ENCODE data around the gene HSPA1A.
A peak's percentile ranks its signal among the peaks of the same experiment; 100 is the strongest.
"Not testable (repeated sequence)": the region's sequence is repeated elsewhere in the genome, so short reads cannot be mapped to it uniquely, and the experiment has no call there.

HSPA1A gene

DNA sequence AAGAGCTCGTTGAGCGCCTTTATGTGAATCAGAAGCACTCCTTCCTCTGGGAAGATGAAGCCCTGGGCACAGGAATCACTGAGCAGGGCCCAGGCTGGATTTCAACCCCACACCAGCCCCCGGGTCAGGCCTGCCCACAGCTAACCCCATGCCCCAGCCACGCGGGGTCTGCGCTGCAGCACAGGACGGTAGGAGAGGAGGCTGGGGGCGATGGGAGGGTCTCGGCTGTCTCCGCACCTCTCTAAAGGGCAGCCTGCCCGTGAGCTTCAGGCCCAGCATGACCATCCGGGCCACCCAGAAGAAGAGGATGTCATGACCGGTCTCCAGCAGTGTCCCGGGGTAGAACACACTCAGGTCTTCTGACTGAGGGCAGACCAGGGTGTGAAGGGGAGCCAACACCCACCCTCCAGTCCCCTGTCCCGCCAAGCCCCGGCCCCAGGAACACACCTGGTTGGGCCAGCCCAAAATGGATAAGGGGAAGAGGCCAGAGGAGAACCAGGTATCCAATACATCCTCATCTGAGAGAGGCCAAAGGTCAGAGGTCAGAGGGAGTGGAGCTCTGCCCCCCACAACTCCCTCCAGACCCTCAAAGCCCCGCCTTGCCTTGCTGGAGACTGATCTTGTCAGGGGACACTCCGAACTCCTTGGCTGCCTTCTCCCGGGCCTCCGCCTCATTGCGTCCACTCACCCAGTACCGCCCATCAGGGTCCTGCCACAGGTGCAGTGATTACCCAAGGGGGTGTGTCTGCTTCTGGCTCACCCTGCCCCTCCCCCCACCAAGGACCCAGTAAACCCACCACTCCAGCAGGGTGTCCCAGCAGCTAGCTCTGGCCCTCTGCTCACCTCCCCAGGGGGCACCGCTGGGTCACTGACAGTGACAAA lies 33.9 kb upstream of the HSPA1A start:
- DNase-seq (ENCODE audit: low read depth): no peak

DNA sequence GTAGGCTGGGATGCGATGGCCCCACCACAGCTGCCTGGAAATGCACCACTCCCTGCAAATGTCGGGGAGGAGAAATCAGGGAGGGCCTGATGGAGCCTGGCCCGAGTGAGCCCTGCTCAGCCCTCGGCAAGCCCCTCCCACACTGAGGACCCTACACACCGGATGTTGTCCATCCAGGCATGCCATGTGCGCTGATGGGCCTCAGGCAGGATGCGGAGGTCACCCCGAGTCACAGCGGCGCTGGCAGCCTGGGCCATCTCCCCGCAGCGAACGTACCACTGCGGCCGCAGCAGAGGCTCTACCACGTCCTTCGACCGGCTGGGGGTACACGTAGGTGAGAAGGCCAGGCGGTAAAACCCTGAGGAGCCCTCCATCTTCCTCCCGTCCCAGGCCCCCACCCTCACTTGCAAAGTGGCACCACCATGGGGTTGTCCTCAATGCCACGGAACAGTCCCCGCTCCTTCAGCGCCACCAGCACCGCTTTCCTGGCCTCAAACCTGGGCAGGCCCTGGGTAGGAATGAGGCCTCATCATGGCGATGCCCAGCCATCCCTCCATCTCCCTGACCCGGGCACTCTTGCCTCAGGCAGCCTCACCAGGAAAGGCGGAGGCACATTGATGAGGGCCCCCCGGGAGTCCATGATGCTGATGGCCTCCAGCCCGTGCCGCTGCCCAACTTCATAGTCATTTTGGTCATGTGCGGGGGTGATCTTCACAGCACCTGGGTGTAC lies 33.1 kb upstream of the HSPA1A start:
- no peak for DNase-seq (ENCODE audit: low read depth)

DNA sequence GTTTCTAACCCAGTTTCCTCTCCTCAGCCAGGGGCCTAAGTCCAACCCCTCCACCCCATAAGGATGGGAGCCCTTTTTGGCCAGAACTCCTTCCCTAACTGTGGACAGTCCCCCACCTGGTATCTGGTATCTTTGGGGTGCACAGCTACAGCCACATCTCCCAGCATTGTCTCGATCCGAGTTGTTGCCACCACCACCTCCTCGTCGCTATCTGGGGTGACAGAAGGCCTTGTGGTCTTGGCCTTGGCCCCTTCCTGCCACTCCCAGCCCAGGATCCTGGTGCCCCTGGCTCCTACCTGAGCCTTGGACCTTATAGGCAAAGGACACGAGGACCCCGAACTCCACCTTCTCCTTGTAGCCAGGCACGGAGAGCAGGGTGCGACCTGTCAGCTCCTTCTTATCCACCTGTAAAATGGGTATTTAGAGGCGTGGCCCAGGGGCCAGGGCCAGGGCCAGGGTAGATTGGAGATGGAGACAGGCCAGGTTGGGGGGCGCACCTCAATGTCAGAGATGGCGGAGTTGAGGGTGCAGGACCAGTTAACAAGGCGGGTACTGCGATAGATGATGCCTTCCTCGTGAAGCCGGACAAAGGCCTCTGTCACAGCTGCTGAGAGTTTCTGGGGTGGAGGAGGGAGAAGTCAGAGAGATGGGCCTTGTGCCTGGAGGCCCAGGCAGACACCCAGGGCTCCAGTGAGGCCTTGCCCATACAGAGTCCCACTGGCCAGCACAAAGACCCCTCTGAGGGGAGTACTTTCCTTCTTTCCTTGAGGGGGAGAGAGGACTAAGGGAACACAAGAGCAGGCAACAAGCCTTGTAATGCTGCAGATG lies 31.0 kb upstream of the HSPA1A start:
- DNase-seq (ENCODE audit: low read depth): no peak

- DNase-seq (ENCODE audit: low read depth): no peak
Observed at GRCh38 chr6:31785475-31785874, 29.9 kb upstream of the HSPA1A start.

- no peak for DNase-seq (ENCODE audit: low read depth)
Observed at GRCh38 chr6:31791324-31792089, 23.8 kb upstream of the HSPA1A start.

GRCh38 chr6:31792090-31792374 lies 23.3 kb upstream of the HSPA1A start:
- DNase-seq (ENCODE audit: low read depth): no peak

GRCh38 chr6:31792761-31793171 lies 22.6 kb upstream of the HSPA1A start:
- no peak for DNase-seq (ENCODE audit: low read depth)

DNA sequence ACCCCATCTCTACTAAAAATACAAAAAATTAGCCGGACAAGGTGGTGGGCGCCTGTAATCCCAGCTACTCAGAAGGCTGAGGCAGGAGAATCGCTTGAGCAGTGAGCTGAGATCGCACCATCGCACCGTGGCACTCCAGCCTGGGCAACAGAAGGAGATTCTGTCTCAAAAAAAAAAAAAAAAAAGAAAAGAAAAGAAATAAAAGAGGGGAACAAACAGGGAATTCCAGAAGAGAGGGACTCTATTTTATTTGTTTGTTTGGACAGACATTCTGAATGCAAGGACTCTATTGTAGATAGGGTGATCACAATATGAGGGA lies 21.5 kb upstream of the HSPA1A start:
- DNase-seq (ENCODE audit: low read depth): not testable (repeated sequence)

DNA sequence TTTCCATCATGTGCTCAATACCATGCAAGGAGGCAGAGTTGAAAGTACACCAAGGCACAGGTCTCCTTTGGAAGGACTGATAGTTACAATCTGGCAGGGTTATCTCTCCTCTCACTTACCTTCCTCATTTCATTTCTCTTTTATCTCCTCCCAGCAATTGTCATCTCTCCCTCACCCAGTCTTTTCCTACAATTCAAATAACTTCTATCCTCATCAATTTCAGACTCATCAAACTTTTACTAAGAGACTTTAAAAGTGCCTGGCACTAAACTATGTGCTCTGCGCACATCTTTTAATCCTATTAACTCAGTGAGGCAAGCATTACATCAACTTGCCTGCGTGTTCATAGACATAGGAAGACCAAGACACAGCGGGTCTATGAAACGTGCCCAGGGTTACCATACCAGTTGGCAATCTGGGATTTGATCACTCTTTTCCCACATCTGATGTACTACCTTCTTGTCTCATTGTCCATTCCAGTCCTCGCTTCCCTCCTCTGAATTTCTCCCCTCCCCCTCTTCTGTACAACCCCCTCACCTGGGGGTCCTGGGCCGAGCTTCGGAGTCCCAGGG lies 21.0 kb upstream of the HSPA1A start:
- no peak for DNase-seq (ENCODE audit: low read depth)

- DNase-seq (ENCODE audit: low read depth): no peak
Observed at GRCh38 chr6:31794866-31795615, 20.3 kb upstream of the HSPA1A start.

DNA sequence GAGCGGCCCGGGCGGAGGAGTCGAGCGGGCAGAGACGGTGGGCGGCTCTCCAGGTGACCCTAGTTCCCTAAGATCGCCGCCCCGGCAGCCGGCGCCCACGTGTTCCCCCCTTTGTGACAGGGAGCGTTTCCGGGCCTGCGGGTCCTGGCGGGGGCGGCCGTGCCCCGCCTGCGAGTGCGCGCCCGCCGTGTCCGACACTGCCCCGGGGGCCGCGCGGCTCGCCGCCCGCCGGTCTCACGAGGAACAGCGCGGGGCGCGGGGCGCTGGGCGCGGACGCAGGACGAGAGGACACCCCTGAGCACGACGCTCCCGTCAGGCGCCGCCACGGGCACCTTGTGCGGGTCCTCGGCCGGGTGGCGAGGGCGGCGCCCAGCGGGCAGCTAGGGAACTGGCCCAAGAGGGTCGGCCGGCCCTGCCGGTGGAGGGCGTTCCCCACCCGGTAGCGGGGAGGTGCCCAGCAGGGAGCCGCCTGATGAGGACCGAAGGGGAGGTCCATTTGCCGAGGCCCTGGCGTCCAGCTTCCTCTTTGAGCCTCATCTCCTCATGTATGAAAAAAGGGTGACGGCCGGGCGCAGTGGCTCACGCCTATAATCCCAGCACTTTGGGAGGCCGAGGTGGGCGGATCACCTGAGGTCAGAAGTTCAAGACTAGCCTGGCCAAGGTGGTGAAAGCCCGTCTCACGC lies 19.6 kb upstream of the HSPA1A start, which contains the start of gene VARS1:
VARS1 (minus strand) TSS at position 137 of the 683 bp plus-strand sequence. CDS start 535 bp downstream, outside the sequence.
- peak; percentile 89 for DNase-seq (ENCODE audit: low read depth)

- no peak for DNase-seq (ENCODE audit: low read depth)
Observed at GRCh38 chr6:31796993-31797385, 18.4 kb upstream of the HSPA1A start.

- no peak for DNase-seq (ENCODE audit: low read depth)
Observed at GRCh38 chr6:31797588-31797987, 17.8 kb upstream of the HSPA1A start.

DNA sequence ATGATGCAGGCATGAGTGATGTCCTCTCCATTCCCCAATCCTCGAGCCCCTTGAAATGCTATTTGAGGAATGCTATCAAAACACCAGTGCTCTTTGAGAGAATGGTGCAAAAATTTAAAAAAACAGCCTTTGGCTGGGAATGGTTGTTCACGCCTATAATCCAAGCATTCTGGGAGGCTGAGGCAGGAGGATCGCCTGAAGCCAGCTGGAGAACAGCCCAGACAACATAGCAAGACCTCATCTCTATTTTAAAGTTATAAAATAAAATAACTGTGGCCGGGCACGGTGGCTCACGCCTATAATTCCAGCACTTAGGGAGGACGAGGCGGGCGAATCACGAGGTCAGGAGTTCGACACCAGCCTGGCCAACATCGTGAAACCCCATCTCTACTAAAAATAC lies 15.6 kb upstream of the HSPA1A start:
- no peak for DNase-seq (ENCODE audit: low read depth)

GRCh38 chr6:31801031-31801927 lies 14.1 kb upstream of the HSPA1A start:
- not testable (repeated sequence) for DNase-seq (ENCODE audit: low read depth)

- DNase-seq (ENCODE audit: low read depth): no peak
Observed at GRCh38 chr6:31805939-31806469, 9.3 kb upstream of the HSPA1A start.

GRCh38 chr6:31806470-31807272 lies 8.7 kb upstream of the HSPA1A start, which contains the start of gene LSM2:
LSM2 (minus strand) TSS chr6:31806966; CDS start chr6:31806757, 209 bp downstream.
- DNase-seq (ENCODE audit: low read depth): peak; percentile 95

DNA sequence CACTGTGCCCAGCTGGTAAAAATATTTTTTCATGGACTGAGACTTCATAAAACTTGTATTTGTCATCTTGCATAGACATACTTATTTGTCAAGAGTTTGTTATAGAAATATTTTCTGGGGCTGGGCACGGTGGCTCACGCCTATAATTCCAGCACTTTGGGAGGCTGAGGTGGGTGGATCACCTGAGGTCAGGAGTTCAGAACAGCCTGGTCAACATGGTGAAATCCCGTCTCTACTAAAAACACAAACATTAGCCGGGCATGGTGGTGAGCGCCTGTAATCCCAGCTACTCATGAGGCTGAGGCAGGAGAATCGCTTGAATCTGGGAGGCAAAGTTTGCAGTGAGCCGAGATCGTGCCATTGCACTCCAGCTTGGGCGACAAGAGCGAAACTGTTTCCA lies 6.7 kb upstream of the HSPA1A start:
- not testable (repeated sequence) for DNase-seq (ENCODE audit: low read depth)

Data from CMK (cell line).